GM11168 (cell line): ENCODE results near the gene VPS4A.

Experiments
- in situ Hi-C: fragments of 300-500 bp; cut with MboI; formaldehyde crosslinking; loops from one replicate; pipeline ENCODE4 v1.12.0; 2022; ENCODE audit warnings: low sequenced_read_pairs; ENCODE audit not compliant: unreplicated experiment

VPS4A gene

DNA sequence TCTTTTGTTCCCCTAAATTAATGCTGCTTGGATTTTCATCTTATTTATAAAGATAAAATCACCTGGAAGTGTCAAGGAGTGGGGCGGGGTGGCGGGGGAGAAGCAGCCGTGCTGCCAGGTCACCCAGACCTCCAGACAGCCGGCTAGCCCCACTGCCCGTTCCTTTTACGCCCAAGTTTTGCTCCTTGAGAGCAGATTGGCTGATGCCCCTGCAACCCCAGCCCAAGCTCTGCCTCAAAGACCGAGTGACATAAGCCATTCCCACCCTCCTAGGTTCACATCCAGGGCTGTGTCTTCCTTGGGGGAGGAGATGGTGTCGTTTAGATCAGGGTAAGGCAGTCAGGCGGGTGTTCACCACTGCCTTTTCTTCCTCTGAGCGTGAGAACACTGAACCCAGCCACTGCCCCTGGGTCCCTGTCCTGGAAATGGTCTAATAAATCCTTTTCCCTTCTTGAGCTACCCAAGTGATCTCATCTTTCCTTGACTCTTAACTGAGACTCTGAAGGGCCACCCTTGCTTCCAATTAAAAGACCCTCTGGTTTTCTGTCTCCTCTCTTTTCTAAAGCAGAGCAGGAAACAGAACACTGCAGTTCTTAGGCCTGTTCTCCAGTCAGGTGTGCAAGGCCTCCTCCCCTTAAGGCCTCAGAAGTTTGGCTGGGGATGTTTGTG, 13.6 kb downstream of the VPS4A start:
- in situ Hi-C loops: no loop called here

DNA sequence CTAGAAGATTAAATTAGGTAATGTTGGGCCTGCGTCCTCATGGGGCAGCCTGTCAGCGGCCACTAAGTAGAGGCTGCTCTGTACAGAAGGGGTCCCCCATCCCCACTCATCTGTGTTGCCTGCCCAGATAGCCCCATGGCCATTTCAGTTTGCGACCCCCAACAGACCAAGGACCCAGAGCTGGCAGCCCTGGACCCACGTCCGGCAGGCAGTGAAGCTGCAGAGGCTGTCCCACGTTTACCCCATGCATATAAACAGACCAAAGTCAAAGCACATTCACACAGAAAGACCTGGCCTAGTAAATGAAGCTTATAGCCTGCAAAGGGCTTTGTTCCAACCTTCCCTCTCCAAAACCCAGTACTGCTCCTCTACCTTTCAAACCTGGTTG, 14.6 kb downstream of the VPS4A start:
- in situ Hi-C loops: no loop called here

DNA sequence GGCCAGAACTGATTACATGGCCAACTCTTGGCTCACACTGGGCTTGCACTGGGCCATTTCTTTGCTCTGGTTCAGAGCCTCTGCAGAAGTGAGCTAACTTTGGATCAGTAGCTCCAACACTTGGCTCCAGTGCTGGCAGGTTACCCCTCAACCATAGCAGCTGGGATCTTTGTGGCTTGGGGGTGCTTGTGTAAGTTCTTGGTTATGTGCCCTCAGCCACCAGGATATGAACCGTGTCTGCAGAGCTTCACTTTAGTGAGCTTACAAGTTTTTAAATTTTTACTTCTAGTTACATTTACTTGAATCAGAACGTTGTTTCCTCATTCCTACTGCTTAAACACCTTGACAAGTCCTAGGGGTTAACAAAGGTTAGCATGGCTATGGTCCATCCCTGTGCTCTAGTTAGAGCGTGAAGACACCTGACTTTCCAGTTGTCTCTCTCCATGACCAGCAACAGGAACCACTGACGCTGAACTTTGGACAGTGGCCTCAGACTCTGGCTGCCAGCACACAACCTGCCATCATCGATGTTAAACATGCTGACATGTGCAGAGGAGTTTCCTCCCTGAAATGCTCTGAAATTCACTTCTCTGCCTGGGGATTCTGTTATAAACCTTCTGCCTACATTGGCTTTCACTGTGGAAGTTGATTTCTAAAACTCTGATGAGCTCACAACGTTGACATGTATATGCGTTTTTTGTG, 15.2 kb downstream of the VPS4A start:
- in situ Hi-C loops: no loop called here

DNA sequence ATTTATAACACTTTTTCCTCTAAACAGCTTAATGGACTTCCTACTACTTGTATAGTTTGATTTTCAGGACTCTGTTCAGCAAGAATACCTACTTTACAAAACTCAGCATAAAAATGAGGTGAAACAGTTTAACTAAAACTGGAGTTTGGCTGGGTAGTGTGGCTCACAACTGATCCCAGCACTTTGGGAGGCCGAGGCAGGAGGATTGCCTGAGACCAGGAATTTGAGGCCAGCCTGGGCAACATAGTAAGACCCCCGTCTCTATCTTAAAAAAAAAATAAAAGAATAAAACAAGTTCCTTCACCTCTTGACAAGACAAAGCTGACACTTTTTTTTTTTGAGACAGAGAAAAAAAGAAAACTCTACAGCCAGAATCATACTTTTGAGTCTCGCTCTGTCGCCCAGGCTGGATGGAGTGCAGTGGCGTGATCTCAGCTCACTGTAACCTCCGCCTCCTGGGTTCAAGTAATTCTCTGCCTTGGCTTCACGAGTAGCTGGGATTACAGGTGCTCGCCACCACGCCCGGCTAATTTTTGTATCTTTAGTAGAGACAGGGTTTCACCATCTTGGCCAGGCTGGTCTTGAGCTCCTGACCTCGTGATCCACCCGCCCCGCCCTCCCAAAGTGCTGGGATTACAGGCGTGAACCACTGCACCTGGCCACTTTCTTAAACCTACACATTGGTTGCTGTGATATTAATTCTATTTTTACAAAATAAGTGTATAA, 16.6 kb downstream of the VPS4A start:
- in situ Hi-C loops: no loop called here

DNA sequence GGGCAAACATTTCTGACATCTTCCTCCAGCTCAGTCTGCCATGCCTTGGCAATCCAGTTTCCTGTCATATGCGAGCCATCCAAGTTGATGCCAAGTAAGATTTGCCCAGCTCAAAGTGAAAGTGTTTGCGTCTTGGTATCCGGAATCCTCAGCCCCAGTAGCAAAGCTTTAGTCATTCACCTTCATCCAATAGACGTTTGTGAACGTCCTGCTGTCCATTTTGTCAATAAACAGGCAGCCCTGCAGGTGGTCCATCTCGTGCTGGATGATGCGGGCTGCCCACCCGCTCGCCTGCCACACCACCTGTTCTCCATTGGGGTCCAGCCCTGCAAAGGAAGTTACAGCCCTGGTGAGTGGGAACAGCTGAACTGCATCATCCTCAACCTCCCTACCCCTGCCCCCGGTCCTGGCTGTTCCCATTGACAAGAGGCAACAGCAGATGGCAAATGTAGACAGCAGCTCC, 17.7 kb downstream of the VPS4A start:
- in situ Hi-C loops: no loop called here

DNA sequence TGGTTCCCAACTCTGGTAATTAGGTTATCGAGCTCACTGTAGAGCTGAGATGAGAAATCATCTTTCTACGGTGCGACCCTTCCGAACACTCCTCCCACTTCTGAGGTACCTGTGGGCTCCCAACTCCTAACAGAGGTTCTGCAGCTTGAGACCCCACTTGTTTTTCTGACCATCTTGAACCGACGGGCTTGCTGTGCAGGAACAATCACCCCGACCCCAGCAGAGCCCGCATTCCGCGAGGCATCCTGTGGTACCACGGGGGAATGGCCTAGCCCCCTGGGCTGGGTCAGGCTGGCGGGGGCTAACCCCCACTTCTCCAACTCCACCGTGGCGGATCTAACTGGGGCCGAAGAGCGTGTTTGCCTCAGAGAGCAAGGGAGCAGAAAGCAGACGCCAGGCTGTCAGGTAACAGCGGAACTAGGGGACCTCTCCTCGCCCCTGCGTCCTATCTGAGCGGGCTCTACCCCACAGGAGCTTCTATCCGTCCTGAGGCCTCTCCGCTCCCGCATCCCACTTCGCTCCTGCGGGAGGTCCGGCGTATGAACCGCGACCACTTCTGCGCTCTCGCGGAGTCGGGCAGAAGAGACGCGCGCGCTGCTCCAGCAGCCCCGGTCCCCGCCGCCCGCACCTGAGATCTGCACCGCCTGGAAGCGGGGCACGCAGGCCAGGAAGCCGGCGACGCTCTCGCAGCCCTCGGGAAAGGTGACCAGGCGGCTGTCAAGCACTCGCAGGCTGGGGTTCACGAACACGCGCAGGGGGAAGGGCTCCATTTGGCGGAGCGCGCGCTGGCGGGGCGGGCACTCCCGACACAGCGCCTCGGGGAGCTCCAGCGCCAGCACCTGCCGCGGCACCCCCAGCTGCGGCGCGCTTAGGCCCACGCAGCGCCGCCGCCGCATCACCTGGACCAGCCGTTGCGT, 18.5 kb downstream of the VPS4A start:
- in situ Hi-C loops: no loop called here

DNA sequence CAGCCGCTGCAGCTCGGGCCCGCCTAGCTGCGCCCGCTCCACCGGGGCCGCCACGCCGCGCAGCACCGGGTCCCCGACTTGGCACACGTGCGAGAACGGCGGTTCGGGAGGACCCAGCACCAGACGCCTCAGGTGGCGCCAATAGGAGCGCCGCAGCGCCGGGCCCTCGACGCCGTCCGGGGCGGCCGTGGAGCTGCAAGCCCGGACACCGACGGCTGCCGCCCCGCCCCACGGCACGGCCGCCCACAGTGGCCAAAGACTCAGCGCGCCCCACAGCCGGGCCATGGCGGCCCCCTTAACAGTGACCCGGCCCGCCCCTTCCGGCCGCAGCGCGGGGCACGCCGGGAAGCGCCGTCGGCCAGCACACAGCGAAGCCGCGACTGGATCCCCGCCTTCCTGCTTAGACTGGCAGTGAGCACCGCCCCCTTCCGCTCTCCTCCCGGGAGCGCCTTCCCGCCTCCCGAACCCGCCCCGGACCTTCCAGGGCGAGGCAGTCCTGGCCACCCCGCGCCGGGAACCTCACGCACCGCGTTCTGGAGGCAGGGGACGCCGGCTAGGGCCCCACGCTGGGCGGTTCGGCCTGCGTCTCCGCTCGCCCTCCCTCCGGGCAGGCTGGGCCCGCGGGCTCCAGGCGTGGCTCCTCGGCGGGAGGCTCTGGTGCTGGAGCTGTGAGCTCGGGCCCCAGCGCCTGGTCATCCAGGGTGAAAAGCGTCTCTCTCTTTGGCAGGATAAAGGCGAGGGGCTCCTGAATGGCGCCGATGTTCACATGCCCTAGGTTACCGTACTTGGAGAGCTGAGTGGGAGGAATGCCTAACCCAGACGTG, 19.3 kb downstream of the VPS4A start, which contains the start of gene PDF:
Gene PDF, minus strand, starts transcription at position 303 of the 824 bp plus-strand sequence. Its CDS starts 18 bp downstream, at position 285.
- in situ Hi-C loops: no loop called here

DNA sequence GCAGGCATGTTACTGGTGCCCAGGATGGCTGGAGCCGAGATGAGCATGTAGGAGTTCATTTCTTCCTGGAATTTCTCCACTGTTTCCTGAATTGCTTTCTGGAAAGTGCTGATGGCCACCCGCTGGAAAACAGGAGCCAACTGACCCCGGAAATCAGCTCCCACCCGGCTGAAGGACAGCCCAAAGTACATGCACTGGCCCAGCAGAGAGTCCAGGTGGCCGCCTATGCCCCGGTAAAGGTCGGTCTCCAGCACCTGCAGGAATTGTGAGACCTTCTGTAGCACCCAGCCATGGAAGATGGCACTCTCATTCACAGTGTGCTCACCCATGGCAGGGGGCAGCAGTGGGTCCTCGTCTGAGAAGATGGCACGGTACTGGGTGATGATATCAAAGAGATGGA, 23.5 kb downstream of the VPS4A start:
- in situ Hi-C loops: no loop called here

DNA sequence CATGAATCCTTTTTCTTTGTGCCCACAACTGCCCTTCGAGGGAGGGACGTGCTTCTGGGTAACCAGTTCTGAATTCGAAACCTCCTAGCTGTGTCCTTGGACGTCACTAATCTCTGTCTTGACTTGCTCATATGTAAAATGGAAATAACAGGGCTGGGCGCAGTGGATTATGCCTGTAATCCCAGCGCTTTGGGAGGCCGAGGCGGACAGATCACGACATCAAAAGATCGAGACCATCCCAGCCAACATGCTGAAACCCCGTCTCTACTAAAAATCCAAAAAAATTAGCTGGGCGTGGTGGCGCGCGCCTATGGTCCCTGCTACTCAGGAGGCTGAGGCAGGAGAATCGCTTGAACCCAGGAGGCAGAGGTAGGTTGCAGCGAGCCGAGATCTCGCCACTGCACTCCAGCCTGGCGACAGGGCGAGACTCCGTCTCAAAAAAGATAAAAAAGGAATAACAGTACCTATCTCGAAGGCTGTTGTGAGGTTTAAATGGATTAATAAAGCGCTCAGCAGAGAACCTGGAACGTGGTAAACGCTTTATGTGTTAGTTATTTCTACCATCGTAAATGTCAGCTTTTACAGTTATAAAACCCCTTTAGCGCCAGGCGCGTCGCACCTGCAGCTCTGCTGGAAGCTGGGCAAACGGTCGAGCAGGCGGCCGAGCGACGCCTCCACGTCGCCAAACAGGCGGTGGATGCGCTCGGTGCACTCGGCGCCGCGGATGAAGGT, 27.6 kb downstream of the VPS4A start:
- in situ Hi-C loops: no loop called here

DNA sequence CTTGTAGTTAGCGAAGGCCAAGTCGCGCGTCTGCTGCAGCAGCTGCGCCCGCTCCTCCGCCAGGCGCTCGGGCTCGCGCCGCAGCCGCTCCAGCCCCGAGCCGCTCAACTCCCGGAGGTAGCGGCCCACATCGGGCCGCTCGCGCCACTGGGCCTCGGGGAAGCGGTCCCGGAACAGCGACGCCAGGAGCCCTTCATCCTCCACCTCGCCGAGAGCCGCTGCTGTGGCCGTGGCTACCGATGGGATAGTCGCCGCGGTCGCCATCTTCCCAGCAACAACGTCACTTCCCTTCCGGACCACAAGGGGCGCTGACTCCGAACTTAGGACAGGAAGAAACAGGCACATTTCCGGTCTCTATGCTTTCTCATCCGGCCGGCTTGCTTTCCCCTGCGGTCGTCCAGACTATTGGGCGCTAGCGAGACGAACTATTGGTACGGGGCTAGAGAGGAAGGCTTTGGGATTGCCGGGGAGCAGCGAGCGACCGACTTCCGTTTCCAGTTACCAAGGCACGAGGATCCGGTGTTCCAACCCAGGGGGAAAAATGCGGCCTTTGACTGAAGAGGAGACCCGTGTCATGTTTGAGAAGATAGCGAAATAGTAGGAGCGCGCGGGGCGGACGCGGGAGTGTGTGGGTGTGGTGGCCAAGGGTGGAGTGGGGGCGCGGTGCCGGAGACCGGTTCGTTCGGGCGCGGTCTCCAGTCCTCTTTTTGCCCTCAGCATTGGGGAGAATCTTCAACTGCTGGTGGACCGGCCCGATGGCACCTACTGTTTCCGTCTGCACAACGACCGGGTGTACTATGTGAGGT, 28.3 kb downstream of the VPS4A start, which contains the start of the genes COG8 and NIP7:
Gene COG8, minus strand, starts transcription at position 276 of the 806 bp plus-strand sequence. Its CDS starts 12 bp downstream, at position 264.
Gene NIP7, plus strand, starts transcription at position 484 of the 806 bp plus-strand sequence. Its CDS starts 58 bp downstream, at position 542.
- in situ Hi-C loops: no loop called here

DNA sequence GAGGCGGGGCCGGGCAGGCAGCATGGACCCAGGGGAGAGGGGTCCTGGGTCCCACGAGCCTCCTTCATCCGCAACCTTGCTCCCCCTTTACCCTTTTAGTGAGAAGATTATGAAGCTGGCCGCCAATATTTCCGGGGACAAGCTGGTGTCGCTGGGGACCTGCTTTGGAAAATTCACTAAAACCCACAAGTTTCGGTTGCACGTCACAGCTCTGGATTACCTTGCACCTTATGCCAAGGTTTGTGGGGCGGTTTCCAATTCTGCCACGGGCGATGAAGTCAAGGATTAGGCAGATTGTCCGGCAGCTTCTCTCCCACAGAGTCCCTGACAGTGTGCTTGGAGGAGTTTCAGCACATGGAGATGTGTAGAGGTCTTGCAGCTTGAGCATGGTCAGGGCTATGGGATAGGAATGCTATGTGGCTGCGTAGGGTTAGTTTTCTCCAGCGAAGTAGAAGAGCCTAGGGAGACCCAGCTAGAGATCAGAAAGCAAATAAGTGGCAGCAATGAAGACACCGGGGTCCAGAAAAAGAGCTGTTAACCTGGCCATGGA, 29.0 kb downstream of the VPS4A start:
- in situ Hi-C loops: no loop called here

DNA sequence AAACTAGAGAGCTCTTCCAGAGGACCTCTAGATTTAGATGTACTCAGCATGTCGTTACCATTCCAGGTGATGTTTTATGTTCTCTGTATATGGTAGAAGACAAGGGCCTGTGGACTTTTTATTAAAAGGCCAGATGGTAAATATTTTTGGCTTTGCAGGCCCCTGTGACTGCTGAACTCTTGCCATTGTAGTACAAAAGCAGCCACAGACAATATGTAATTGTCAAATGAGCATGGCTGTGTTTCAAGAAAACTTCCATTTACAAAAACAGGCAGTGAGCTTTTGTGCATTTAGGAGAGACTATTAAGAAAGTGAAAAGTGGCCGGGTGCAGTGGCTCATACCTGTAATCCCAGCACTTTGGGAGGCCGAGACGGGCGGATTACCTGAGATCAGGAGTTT, 33.0 kb downstream of the VPS4A start:
- in situ Hi-C loops: no loop called here

DNA sequence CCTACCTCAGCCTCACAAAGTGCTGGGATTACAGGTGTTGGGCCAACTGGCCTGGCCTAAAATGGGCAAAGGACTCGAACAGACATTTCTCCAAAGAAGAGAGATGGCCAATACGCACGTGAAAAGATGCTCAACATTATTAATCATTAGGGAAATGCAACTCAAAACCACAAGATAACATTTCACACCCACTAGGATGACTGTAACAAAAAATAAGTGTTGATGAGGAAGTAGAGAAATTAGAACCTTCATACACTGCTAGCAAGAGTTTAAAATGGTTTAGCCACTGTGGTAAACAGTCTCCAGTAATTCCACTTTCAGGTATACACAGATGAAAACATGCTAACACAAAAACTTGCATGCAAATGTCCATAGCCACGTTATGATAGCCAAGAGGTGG, 34.8 kb downstream of the VPS4A start:
- in situ Hi-C loops: no loop called here

DNA sequence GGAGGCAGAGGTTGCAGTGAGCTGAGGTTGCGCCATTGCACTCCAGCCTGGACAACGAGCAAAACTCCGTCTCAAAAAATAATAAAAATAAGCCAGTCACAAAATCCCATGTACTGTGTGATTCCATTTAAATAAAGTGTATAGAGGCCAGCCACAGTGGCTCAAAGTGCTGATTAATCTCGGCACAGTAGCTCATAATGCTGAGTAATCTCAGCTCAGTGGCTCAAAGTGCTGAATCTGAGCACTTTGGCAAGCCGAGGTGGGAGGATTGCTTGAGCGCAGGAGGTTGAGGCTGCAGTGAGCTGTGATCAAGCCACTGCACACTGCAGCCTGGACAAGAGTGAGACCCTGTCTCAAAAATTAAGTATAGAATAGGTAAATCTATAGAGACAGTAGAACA, 35.5 kb downstream of the VPS4A start:
- in situ Hi-C loops: no loop called here

DNA sequence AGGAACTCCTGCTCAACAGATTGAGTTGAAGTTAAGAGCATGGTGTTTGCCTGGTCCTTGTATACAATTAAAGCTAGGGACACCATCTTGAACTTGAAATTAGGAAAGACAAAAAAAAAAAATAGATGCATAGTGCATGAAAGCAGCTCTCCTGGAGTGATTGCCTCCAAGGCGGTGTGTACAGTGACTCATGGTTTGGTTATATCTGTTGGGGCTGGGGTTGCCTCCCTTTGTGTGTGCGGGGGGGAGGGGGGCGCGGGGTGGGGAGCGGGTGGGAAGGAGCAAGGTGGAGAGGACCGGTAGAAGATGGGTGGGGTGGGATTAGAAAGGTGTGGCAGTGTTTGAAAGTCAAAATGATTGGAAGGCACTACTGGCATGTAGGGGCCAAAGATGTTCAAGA, 37.1 kb downstream of the VPS4A start:
- in situ Hi-C loops: no loop called here

DNA sequence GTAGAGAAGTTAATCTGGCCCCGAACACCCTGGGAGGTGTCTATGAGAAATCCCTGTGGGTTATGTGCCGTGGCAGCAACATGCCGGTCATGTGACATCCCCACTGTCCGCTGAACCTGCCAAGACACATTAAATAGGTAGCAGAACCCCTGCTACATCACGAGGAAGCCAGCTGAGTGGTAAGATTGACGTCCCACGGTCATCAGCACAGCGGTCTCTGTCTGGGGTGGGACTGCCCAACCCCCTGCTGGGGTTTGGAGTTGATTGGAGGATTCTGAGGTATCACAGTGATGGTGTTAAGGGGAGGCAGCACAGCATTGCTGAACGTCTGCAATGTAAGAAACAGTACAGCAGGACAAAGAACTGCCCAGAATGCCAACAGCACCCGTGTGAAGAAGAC, 38.4 kb downstream of the VPS4A start:
- in situ Hi-C loops: no loop called here

DNA sequence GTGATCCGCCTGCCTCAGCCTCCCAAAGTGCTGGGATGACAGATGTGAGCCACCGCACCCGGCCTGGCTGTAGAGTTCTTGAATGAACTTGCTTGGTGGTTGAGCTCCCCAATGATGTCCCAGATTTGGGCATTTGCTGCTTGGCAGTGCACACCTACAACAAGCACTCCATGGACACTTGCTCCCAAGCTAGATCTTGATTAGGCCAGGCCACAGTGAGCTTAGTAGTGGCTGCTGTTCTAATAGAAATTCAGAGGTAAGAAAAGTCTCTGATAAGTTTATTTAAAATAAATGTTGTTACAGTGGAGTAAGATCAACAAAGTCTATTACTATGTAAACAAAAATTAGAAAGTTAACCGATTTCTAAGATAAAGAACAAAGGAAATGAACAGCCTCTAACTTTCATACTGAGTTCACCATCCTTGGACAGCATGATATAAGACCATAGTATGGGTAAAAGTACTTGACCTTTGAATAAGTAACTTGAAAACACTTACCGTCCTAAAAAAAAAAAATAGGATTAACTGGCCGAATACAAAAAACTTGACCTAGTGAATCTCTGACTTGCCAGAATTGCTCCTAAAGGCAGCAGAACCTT, 39.5 kb downstream of the VPS4A start:
- in situ Hi-C loops: no loop called here
